H9 (cell line): ENCODE measurements around the gene RNLS. TPM values are rescaled to one million over a fixed set of nuclear protein-coding genes. Genes with fewer than 3 reads are reported as not detected.

Experiments
- DNase-seq: peaks from one replicate; pipeline ENCODE4 v3.0.0-alpha.2; 2017
- H2AFZ ChIP-seq: one replicate; pipeline ENCODE4 v1.6.1; 2013; ENCODE audit warnings: mild to moderate bottlenecking, low read length, control low read depth, moderate library complexity
- H2AK5ac ChIP-seq: 2 replicates; pipeline ENCODE4 v1.6.1; 2013; ENCODE audit warnings: low read length, control low read depth, mixed read lengths; ENCODE audit not compliant: insufficient read length
- H2BK120ac ChIP-seq: one replicate; pipeline ENCODE4 v1.6.1; 2013; ENCODE audit warnings: low read depth, mild to moderate bottlenecking, low read length, control low read depth, inconsistent platforms; ENCODE audit not compliant: poor library complexity, severe bottlenecking
- H2BK12ac ChIP-seq: 2 replicates; pipeline ENCODE4 v1.6.1; 2013; ENCODE audit warnings: low read length, control low read depth, mixed read lengths, low read depth; ENCODE audit not compliant: insufficient read length
- H2BK15ac ChIP-seq: 2 replicates; pipeline ENCODE4 v1.6.1; 2013; ENCODE audit warnings: low read depth, low read length, control low read depth
- H2BK20ac ChIP-seq: one replicate; pipeline ENCODE4 v1.6.1; 2013; ENCODE audit warnings: low read depth, mild to moderate bottlenecking, low read length, control low read depth, inconsistent platforms; ENCODE audit not compliant: poor library complexity, severe bottlenecking
- H2BK5ac ChIP-seq: 2 replicates; pipeline ENCODE4 v1.6.1; 2013; ENCODE audit warnings: low read length, control low read depth, mixed read lengths; ENCODE audit not compliant: insufficient read length
- H3K14ac ChIP-seq: 2 replicates; pipeline ENCODE4 v1.6.1; 2013; ENCODE audit warnings: low read length, control low read depth; ENCODE audit not compliant: insufficient read depth
- H3K18ac ChIP-seq: 2 replicates; pipeline ENCODE4 v1.6.1; 2013; ENCODE audit warnings: low read depth, mild to moderate bottlenecking, mixed read lengths, low read length, control low read depth; ENCODE audit not compliant: insufficient read length
- H3K23ac ChIP-seq: 2 replicates; pipeline ENCODE4 v1.6.1; 2013; ENCODE audit warnings: low read length, control low read depth, mixed read lengths, low read depth; ENCODE audit not compliant: insufficient read length
- H3K23me2 ChIP-seq: 2 replicates; pipeline ENCODE4 v1.6.1; 2013; ENCODE audit warnings: low read depth, mild to moderate bottlenecking, mixed read lengths, low read length, control low read depth; ENCODE audit not compliant: insufficient read length, poor library complexity, severe bottlenecking
- H3K27ac ChIP-seq: 2 replicates; pipeline ENCODE4 v1.5.1; 2013; ENCODE audit warnings: low read length, control low read depth, mixed read lengths, low read depth; ENCODE audit not compliant: insufficient read length
- H3K27me3 ChIP-seq: 2 replicates; pipeline ENCODE4 v1.6.1; 2013; ENCODE audit warnings: low read length, control low read depth, inconsistent platforms; ENCODE audit not compliant: insufficient read depth
- H3K4ac ChIP-seq: 2 replicates; pipeline ENCODE4 v1.6.1; 2013; ENCODE audit warnings: low read depth, mild to moderate bottlenecking, control low read depth, inconsistent platforms, low read length, moderate library complexity
- H3K4me1 ChIP-seq: 2 replicates; pipeline ENCODE4 v1.6.1; 2013; ENCODE audit warnings: low read length, control low read depth, inconsistent platforms; ENCODE audit not compliant: insufficient read depth
- H3K4me2 ChIP-seq: 2 replicates; pipeline ENCODE4 v1.6.1; 2013; ENCODE audit warnings: low read length, control low read depth, mixed read lengths; ENCODE audit not compliant: insufficient read length, insufficient read depth
- H3K56ac ChIP-seq: 2 replicates; pipeline ENCODE4 v1.6.1; 2013; ENCODE audit warnings: low read depth, mild to moderate bottlenecking, mixed read lengths, low read length, control low read depth; ENCODE audit not compliant: insufficient read length
- H3K79me1 ChIP-seq: 2 replicates; pipeline ENCODE4 v1.6.1; 2013; ENCODE audit warnings: low read depth, mild to moderate bottlenecking, moderate library complexity, low read length, control low read depth, inconsistent platforms; ENCODE audit not compliant: insufficient read depth, poor library complexity, severe bottlenecking
- H3K79me2 ChIP-seq: 2 replicates; pipeline ENCODE4 v1.6.1; 2013; ENCODE audit warnings: low read length, control low read depth, inconsistent platforms; ENCODE audit not compliant: insufficient read depth
- H3K9ac ChIP-seq: 2 replicates; pipeline ENCODE4 v1.6.1; 2013; ENCODE audit warnings: low read length, control low read depth, mixed read lengths; ENCODE audit not compliant: insufficient read length; ENCODE audit errors: extremely low read depth
- H3K9me3 ChIP-seq: one replicate; pipeline ENCODE4 v1.6.1; 2013; ENCODE audit warnings: low read depth, low read length, inconsistent platforms; ENCODE audit not compliant: control insufficient read depth
- H3T11ph ChIP-seq: one replicate; pipeline ENCODE4 v1.6.1; 2013; ENCODE audit warnings: mild to moderate bottlenecking, low read length, control low read depth, inconsistent platforms
- H4K20me1 ChIP-seq: one replicate; pipeline ENCODE4 v1.6.1; 2013; ENCODE audit not compliant: control insufficient read depth, insufficient read length, insufficient read depth
- H4K5ac ChIP-seq: 2 replicates; pipeline ENCODE4 v1.6.1; 2013; ENCODE audit warnings: low read depth, mild to moderate bottlenecking, mixed read lengths, low read length, control low read depth; ENCODE audit not compliant: insufficient read length
- H4K8ac ChIP-seq: replicated peaks from 2 replicates; pipeline ENCODE4 v1.6.1; 2013; ENCODE audit warnings: low read length, control low read depth, mixed read lengths, low read depth; ENCODE audit not compliant: insufficient read length
- H4K91ac ChIP-seq: 2 replicates; pipeline ENCODE4 v1.6.1; 2013; ENCODE audit warnings: low read depth, mild to moderate bottlenecking, moderate library complexity, mixed read lengths, low read length, control low read depth; ENCODE audit not compliant: insufficient read length
- H3K27ac Mint-ChIP-seq, 3 experiments: 2 replicates in 2 of 3; 3 replicates in 1 of 3; pipeline ENCODE4 v1.8.0; 2020 to 2021; ENCODE audit warnings: mixed read lengths in 3 of 3, mild to moderate bottlenecking in 1 of 3, moderate library complexity in 1 of 3
- H3K27me3 Mint-ChIP-seq: 2 replicates; pipeline ENCODE4 v1.8.0; 2021; ENCODE audit warnings: low read depth, mild to moderate bottlenecking, moderate library complexity, mixed read lengths
- H3K36me3 Mint-ChIP-seq, 3 experiments: 2 replicates in 2 of 3; 3 replicates in 1 of 3; pipeline ENCODE4 v1.8.0; 2020 to 2021; ENCODE audit warnings: low read depth in 3 of 3, mixed read lengths in 3 of 3; ENCODE audit not compliant: insufficient read depth in 1 of 3
- H3K4me1 Mint-ChIP-seq, 2 experiments: 2 replicates each; pipeline ENCODE4 v1.8.0; 2020; ENCODE audit warnings: mixed read lengths in 2 of 2
- H3K4me3 Mint-ChIP-seq, 2 experiments: 2 replicates in 1 of 2; 3 replicates in 1 of 2; pipeline ENCODE4 v1.8.0; 2020 to 2021; ENCODE audit warnings: mild to moderate bottlenecking in 2 of 2, mixed read lengths in 2 of 2, moderate library complexity in 1 of 2
- H3K9me3 Mint-ChIP-seq, 2 experiments: 2 replicates in 1 of 2; 3 replicates in 1 of 2; pipeline ENCODE4 v1.8.0; 2020; ENCODE audit warnings: mild to moderate bottlenecking in 2 of 2, mixed read lengths in 2 of 2, moderate library complexity in 1 of 2
- WGBS: extraction: QIAGEN DNeasy Blood & Tissue Kit; methylation state at CpG from one replicate; pipeline ENCODE4 v1.1.7; 2013; ENCODE audit warnings: missing lambda C conversion rate, low lambda C conversion rate, mixed read lengths; ENCODE audit not compliant: insufficient read length; ENCODE audit errors: extremely low coverage; 5-methylcytosine and 5-hydroxymethylcytosine counted together
- total RNA-seq: library from RNA; stranded (reverse); gene quantifications from 2 replicates; pipeline ENCODE4 v1.2.1, GENCODE V29; 2021
- TF ChIP-seq, protein P1 (sequence below): fragments of 200-600 bp; sonication (generic); conservative IDR thresholded peaks from 3 replicates; pipeline ENCODE4 v1.8.0; 2021; ENCODE audit warnings: antibody characterized with exemption, mild to moderate bottlenecking

RNLS gene
- total RNA-seq, 1 experiment from 2014 or later = 7.5 TPM

DNA sequence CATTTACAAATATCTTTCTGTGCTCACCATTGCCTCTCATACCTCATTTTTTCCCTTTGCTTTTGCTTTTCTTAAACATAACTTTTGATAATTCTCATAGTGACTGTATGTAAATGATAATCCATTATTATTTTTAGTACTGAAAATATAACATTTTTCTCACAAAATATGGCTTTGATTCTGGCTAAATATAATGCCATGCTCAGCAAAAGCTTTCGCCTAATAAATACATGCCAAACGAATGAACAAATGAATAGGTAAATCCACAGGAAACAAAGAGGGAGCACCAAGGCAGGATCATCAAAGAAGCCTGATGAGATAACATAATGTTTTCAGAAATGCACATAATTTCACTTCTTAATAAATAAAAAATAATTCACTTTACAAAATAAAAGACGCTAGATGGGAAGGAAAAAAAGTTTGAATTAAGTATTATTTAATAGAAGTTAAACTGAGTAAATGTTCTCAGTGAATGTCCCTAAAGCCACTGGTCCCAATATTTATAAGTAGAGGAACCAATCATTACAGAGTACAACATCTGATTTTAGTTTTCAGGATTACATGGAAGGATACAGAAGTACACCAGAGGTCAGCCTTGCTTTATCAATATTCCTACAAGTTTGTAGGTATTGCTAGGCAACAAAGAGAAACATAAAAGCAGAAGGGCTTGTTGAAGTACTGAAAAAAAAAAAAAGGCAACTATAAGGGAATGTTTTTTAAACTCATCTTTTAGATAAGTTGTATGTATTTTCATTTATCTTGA lies 52.3 kb downstream of the RNLS start:
- TF ChIP-seq, protein P1, sequence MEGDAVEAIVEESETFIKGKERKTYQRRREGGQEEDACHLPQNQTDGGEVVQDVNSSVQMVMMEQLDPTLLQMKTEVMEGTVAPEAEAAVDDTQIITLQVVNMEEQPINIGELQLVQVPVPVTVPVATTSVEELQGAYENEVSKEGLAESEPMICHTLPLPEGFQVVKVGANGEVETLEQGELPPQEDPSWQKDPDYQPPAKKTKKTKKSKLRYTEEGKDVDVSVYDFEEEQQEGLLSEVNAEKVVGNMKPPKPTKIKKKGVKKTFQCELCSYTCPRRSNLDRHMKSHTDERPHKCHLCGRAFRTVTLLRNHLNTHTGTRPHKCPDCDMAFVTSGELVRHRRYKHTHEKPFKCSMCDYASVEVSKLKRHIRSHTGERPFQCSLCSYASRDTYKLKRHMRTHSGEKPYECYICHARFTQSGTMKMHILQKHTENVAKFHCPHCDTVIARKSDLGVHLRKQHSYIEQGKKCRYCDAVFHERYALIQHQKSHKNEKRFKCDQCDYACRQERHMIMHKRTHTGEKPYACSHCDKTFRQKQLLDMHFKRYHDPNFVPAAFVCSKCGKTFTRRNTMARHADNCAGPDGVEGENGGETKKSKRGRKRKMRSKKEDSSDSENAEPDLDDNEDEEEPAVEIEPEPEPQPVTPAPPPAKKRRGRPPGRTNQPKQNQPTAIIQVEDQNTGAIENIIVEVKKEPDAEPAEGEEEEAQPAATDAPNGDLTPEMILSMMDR = no peak
- no peaks in the 10 kb centered on the region for H3K23me2 ChIP-seq
- H2BK120ac ChIP-seq = no peak overlapping the region
- H2BK15ac ChIP-seq = no peak overlapping the region
- no peaks in the 10 kb centered on the region; the same call in 1 of the 2 replicates for H3K4me1 ChIP-seq
- H3K27me3 ChIP-seq = no peaks in the 10 kb centered on the region
- H3K79me2 ChIP-seq = no peaks in the 10 kb centered on the region
- H4K91ac ChIP-seq = no peak overlapping the region
- no peak overlapping the region for H2BK5ac ChIP-seq
- H3K9me3 ChIP-seq = no peaks in the 10 kb centered on the region
- no peak overlapping the region for H3K9ac ChIP-seq
- H2BK12ac ChIP-seq = no peak overlapping the region
- no peaks in the 10 kb centered on the region for H4K20me1 ChIP-seq
- no peak overlapping the region for H3K14ac ChIP-seq
- H3K4ac ChIP-seq = no peak overlapping the region
- H2AFZ ChIP-seq = no peak overlapping the region
- no peak overlapping the region for H3K27ac Mint-ChIP-seq
- H3K4me1 Mint-ChIP-seq = peaks cover 8 to 11% of the 10 kb centered on the region in 2 experiments
- no peaks in the 10 kb centered on the region for H3K36me3 Mint-ChIP-seq
- DNase-seq = no peak
- H3K18ac ChIP-seq = no peak overlapping the region
- no peak overlapping the region for H3K56ac ChIP-seq
- no peak overlapping the region for H3K4me2 ChIP-seq
- no peak overlapping the region for H3K4me3 Mint-ChIP-seq
- H3K9me3 Mint-ChIP-seq = no peaks in the 10 kb centered on the region
- WGBS = no CpG with 5 or more reads among the region's 3 CpGs
- no peaks in the 10 kb centered on the region for H3K27me3 Mint-ChIP-seq
- H4K8ac ChIP-seq = no peak overlapping the region
- no peak overlapping the region for H3T11ph ChIP-seq
- no peak overlapping the region for H3K27ac ChIP-seq
- H2AK5ac ChIP-seq = no peak overlapping the region
- no peak overlapping the region for H2BK20ac ChIP-seq
- no peak overlapping the region for H3K23ac ChIP-seq
- H3K79me1 ChIP-seq = no peaks in the 10 kb centered on the region
- H4K5ac ChIP-seq = no peak overlapping the region
